ENCODE measurements around the gene SMC3. TPM values are rescaled to one million over a fixed set of nuclear protein-coding genes. Genes with fewer than 3 reads are reported as not detected.
A peak's percentile ranks its signal among the peaks of the same experiment; 100 is the strongest.
"Not testable (repeated sequence)": the region's sequence is repeated elsewhere in the genome, so short reads cannot be mapped to it uniquely, and the experiment has no call there.

SMC3 gene
- total RNA-seq, 6 donors from 2014 or later: 13.7 to 45.9 (median 23.0) TPM

DNA sequence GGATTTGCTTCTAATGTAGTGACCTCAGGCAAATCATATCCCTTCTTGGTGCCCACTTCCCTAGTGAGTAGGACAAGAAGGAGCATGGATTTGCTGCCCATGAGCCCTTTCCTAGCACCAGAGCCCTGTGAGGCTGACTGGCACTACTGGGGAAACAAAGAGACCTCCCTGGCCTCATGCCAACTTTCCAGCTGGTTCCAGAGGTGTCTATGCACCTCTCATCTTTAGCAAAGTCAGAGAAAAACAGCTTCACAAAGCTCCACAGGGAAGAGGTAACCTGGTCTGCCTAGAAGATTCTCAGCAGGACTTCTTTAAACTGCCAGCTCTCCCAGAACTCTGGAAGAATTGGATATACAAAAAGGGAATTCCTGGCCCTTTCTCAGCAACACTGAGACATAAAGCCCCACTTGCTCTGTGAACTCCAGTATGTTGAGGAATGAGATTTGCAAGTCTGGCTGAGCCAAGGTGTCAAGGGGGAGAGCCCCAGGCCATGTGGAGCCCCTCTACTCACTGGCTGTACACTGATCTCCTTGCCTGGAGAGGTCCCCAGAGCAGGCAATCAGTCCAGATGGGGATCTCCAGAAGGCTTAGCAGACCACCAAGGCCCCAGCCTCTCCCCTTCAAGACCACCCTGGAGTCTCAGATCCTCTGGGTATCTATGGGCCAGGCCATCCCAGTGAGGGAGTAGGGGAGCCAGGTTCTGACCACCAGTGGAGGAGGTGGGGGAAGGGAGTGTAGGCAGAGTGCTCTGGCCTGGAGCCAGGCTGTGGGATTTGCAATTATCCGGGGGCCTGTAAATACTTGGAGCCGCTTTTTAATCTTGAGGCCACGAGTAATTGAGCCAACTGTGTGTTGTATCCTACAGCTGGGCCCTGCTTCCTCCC is 52.3 kb downstream of the SMC3 start:
- Histone ChIP-seq H3K4me1 (no peaks in the 10 kb centered on the region), H3K9me3 (no peaks in the 10 kb centered on the region), H3K27ac (no peak overlapping the region), H3K36me3 (no peaks in the 10 kb centered on the region), H3K4me3 (no peak overlapping the region), H3K27me3 (no peaks in the 10 kb centered on the region)
- no peak for DNase-seq
- WGBS, 2 donors: 64 to 70% methylated on average over 3 of the region's 3 CpGs
- TF ChIP-seq EP300 (IDR thresholded peaks at IDR 0.05) (no peak), POLR2A (IDR thresholded peaks at IDR 0.05) (no peak), POLR2AphosphoS5 (IDR thresholded peaks at IDR 0.05) (no peak)
- TF ChIP-seq, protein P1, sequence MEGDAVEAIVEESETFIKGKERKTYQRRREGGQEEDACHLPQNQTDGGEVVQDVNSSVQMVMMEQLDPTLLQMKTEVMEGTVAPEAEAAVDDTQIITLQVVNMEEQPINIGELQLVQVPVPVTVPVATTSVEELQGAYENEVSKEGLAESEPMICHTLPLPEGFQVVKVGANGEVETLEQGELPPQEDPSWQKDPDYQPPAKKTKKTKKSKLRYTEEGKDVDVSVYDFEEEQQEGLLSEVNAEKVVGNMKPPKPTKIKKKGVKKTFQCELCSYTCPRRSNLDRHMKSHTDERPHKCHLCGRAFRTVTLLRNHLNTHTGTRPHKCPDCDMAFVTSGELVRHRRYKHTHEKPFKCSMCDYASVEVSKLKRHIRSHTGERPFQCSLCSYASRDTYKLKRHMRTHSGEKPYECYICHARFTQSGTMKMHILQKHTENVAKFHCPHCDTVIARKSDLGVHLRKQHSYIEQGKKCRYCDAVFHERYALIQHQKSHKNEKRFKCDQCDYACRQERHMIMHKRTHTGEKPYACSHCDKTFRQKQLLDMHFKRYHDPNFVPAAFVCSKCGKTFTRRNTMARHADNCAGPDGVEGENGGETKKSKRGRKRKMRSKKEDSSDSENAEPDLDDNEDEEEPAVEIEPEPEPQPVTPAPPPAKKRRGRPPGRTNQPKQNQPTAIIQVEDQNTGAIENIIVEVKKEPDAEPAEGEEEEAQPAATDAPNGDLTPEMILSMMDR (IDR thresholded peaks at IDR 0.05): no peak
- ATAC-seq (ENCODE audit: low FRiP score in 2 of 2): peak in 1 of 2 donors; percentile 19

DNA sequence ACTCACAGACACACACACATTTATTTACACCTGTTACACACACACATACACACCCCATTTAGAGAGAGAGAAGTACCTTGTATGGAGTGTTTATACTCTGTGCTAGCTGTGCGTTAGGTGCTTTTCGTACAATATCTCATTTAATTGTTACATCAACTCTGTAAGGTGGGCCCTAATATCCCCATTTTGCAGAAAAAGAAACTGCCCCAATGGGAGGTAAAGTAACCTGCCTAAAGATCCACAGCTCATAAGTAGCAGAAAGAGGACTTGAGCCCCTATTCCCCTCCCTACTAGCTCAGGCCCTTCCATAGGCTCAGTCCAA is 52.9 kb downstream of the SMC3 start:
- Histone ChIP-seq H3K27me3 (no peaks in the 10 kb centered on the region), H3K4me3 (no peak overlapping the region), H3K4me1 (no peaks in the 10 kb centered on the region), H3K9me3 (no peaks in the 10 kb centered on the region), H3K27ac (no peak overlapping the region), H3K36me3 (no peaks in the 10 kb centered on the region)
- DNase-seq (no peak), ATAC-seq (ENCODE audit: low FRiP score in 2 of 2) (no peak)
- TF ChIP-seq POLR2AphosphoS5 (IDR thresholded peaks at IDR 0.05) (no peak), POLR2A (IDR thresholded peaks at IDR 0.05) (no peak), EP300 (IDR thresholded peaks at IDR 0.05) (no peak)
- TF ChIP-seq, protein P1 (IDR thresholded peaks at IDR 0.05): no peak
- 92 to 97% methylated on average over 2 of the region's 2 CpGs for WGBS, 2 donors

DNA sequence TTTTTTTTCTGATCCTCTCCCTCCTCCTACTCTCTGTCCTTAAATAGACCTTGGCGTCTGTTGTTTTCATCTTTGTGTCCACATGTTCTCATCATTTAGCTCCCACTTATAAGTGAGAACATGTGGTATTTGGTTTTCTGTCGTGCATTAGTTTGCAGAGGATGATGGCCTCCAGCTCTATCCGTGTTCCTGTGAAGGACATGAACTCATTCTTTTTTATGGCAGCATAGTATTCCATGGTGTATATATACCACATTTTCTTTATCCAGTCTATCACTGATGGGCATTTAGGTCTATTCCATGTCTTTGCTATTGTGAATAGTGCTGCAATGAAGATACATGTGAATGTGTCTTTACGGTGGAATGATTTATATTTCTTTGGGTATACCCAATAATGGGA is 55.8 kb downstream of the SMC3 start:
- not testable (repeated sequence) for H3K4me3 ChIP-seq; H3K27ac ChIP-seq; H3K36me3 ChIP-seq; H3K27me3 ChIP-seq; H3K4me1 ChIP-seq; H3K9me3 ChIP-seq; DNase-seq; ATAC-seq (ENCODE audit: low FRiP score in 2 of 2)
- 90 to 93% methylated on average over 4 of the region's 4 CpGs for WGBS, 2 donors

DNA sequence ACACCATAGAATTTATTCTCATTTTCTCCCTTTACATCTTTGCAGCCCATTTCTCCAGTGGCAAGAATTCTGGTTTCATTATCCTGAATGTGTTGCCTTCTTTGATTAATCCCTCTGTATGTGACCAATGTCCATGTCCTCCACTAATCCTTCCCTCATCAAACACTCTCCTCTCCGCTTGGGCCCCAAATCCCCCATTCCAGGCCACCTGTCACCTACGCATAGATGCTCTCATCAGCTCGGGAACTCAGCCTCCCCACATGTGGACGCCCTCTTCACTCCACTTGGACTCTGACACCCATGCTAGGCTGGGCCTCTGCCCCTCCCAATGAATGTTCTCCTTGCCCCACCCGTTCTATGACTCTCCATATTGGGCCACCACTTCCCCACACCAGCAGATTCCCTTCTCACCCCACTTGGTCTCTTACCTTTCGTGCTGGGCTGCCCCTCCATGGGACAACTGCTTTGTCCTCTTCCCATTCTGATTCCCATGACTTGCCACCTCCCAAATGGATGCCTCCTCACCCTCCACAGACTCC is 57.9 kb downstream of the SMC3 start:
- Histone ChIP-seq H3K36me3 (no peaks in the 10 kb centered on the region), H3K27ac (no peak overlapping the region), H3K4me1 (no peaks in the 10 kb centered on the region), H3K27me3 (no peaks in the 10 kb centered on the region), H3K9me3 (no peaks in the 10 kb centered on the region), H3K4me3 (no peak overlapping the region)
- WGBS, 2 donors: 85 to 88% methylated on average over 6 of the region's 6 CpGs
- DNase-seq (no peak), ATAC-seq (ENCODE audit: low FRiP score in 2 of 2) (no peak)
- TF ChIP-seq POLR2AphosphoS5 (IDR thresholded peaks at IDR 0.05): no peak
- TF ChIP-seq, protein P1 (IDR thresholded peaks at IDR 0.05): no peak
- TF ChIP-seq POLR2A (IDR thresholded peaks at IDR 0.05): no peak
- TF ChIP-seq EP300 (IDR thresholded peaks at IDR 0.05): no peak

DNA sequence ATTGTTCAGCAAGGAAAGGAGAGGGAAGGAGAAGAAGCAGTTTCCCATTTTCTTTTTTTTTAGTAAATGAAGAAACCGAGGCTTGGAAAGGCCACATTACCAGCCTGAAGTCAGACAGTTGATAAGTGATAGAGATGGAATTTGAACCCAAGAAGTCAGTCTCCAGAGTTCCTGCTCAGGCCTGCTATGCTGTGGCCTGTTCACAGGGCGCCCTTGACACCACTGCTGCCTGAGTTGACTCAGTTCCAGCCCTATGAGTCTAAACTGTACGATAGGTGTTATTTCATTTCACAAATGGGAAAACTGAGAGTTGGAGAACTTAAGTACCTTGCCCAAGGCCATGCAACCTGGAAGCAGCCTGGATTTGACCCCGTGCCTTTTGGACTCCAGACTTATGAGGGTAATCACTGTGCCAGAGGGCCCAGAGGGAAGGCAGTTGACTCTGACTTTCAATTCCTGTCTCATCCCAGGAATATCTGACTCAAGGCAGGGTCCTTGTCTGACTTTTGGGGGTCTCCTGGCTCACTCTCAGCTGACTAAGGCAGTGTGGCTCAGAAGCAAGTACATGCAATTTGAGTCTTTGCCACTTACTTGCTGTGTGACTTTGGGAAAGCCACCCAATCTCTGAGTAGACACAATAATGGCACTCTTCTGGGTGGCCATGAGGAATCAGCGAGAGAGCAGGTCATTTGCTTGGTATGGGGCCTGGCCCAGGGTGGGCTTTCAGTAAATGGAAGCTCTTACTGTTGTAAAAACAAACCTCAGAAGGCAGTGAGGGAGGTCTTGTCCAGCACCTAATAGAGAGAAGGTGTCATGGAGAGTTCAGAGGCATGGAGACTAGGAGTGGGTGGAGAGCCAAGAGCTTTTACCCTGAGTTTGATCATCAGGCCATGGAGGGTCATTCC is 58.7 kb downstream of the SMC3 start:
- no peaks in the 10 kb centered on the region for H3K27me3 ChIP-seq
- H3K9me3 ChIP-seq: no peaks in the 10 kb centered on the region
- no peaks in the 10 kb centered on the region for H3K36me3 ChIP-seq
- 89 to 94% methylated on average over 5 of the region's 5 CpGs for WGBS, 2 donors
- H3K4me3 ChIP-seq: no peak overlapping the region
- ATAC-seq (ENCODE audit: low FRiP score in 2 of 2): no peak
- H3K27ac ChIP-seq: no peak overlapping the region
- TF ChIP-seq POLR2AphosphoS5 (IDR thresholded peaks at IDR 0.05) (no peak), POLR2A (IDR thresholded peaks at IDR 0.05) (no peak), EP300 (IDR thresholded peaks at IDR 0.05) (no peak)
- TF ChIP-seq, protein P1 (IDR thresholded peaks at IDR 0.05): no peak
- DNase-seq: no peak
- no peaks in the 10 kb centered on the region for H3K4me1 ChIP-seq
